Hematopoietic multipotent progenitor cell treated with erythropoietin and hydrocortisone succinate and interleukin-3 and kit ligand, for 15 days (in vitro differentiated cells): Measurements from ENCODE around the gene IKZF4.
A peak's percentile ranks its signal among the peaks of the same experiment; 100 is the strongest.

Experiments used
- DNase-seq: peaks from one replicate; pipeline ENCODE4 v3.0.0-alpha.2; 2015; ENCODE audit warnings: low spot score

The IKZF4 gene

GRCh38 chr12:56082967-56083366 is 62.1 kb downstream of the IKZF4 start:
- no peak for DNase-seq

DNA sequence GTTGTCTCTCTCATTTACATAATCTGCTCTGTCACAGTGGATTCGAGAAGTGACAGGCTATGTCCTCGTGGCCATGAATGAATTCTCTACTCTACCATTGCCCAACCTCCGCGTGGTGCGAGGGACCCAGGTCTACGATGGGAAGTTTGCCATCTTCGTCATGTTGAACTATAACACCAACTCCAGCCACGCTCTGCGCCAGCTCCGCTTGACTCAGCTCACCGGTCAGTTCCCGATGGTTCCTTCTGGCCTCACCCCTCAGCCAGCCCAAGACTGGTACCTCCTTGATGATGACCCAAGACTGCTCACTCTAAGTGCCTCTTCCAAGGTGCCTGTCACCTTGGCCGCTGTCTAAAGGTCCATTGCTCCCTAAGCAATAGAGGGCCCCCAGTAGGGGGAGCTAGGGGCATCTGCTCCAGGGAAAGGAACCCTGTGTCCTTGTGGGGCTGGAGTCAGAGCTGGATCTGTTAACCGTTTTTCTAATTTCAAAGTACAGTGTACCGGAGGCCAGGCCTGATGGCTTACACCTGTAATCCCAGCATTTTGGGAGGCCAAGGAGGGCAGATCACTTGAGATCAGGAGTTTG is 64.2 kb downstream of the IKZF4 start:
- DNase-seq, result peak; percentile 51

- DNase-seq, result no peak
Observed at GRCh38 chr12:56086096-56086495, 65.3 kb downstream of the IKZF4 start.

DNA sequence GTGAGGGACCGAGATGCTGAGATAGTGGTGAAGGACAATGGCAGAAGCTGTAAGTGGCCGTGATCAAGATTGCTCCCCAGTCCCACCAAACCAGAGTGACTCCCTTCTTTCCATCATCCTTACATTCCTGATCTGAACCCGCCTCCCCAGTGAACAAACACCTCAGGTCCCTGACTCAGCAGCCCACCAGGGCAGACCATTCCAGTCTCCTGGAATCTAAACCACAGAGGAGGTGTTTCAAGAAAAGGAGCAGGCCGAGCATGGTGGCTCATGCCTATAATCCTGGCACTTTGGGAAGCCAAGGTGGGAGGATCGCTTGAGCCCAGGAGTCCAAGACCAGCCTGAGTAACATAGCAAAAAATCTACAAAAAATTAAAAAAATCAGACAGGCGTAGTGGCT is 65.8 kb downstream of the IKZF4 start:
- no peak for DNase-seq

DNA sequence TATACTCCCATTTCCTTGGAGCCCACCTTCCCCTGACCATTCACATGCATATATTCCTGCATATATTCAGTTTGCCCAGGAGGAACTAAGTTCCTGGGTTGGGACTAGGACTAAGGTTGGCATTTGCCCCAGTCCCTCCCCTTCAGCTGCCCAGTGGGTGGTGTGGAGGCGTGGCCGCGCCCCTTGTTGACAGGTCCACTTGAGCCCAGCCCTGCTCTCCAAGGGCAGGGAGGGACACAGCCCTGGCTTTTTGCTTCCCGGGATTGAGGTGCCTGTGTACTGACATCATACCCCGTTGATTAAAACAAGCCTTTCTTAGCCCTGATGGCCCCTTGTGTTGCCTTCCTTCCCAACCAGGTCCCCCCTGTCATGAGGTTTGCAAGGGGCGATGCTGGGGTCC is 66.4 kb downstream of the IKZF4 start:
- DNase-seq, result no peak
